Ovary (tissue), 3 donors: ENCODE measurements around the gene MSI2.

Source experiments
- EP300 ChIP-seq: sonication (generic); formaldehyde crosslinking; IDR thresholded peaks from one replicate; pipeline ENCODE4 v1.6.1; 2017; ENCODE audit warnings: antibody characterized with exemption
- POLR2A ChIP-seq: fragments of 450-650 bp; IDR thresholded peaks from one replicate; pipeline ENCODE4 v1.6.1; 2017; ENCODE audit warnings: antibody characterized with exemption, mild to moderate bottlenecking, moderate library complexity
- TF ChIP-seq, protein P1 (sequence below), 3 donors: fragments of 450-650 bp in 2 of 3; fragments of 200-600 bp in 1 of 3; IDR thresholded peaks; one replicate each; pipeline versions ENCODE4 v1.5.1 to v1.8.0; 2016 to 2022; ENCODE audit warnings: antibody characterized with exemption in 3 of 3, mild to moderate bottlenecking in 1 of 3
- donor health status: DM: no; HTN: no; CAD: no.

DNA sequence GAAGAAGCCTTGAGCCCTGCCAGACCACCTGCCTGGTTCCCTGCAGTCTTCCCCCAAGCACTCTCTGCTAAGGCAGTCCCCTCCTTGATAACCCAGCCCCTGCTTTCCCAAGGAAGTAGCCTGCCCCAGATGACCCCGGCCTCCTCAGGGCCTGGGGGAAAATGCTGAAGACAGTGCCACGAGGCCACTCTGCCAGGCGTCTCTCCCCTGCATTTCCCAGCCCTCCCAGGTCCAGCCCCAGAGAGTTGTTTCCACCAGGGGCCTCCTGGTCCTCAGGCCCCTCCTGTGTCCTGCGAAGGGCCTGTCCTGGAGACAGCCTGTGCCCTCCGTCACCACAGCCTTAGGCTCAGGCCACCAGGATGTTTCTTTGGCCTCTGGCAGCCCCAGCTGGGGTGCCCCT, 392.4 kb downstream of the MSI2 start:
- TF ChIP-seq, protein P1, sequence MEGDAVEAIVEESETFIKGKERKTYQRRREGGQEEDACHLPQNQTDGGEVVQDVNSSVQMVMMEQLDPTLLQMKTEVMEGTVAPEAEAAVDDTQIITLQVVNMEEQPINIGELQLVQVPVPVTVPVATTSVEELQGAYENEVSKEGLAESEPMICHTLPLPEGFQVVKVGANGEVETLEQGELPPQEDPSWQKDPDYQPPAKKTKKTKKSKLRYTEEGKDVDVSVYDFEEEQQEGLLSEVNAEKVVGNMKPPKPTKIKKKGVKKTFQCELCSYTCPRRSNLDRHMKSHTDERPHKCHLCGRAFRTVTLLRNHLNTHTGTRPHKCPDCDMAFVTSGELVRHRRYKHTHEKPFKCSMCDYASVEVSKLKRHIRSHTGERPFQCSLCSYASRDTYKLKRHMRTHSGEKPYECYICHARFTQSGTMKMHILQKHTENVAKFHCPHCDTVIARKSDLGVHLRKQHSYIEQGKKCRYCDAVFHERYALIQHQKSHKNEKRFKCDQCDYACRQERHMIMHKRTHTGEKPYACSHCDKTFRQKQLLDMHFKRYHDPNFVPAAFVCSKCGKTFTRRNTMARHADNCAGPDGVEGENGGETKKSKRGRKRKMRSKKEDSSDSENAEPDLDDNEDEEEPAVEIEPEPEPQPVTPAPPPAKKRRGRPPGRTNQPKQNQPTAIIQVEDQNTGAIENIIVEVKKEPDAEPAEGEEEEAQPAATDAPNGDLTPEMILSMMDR (IDR thresholded peaks at IDR 0.05), result no peak
- TF ChIP-seq POLR2A (no peak), EP300 (no peak)
